ENCODE results near the gene CSHL1. TPM values are rescaled to one million over a fixed set of nuclear protein-coding genes. Genes with fewer than 3 reads are reported as not detected.
"Not testable (repeated sequence)": the region's sequence is repeated elsewhere in the genome, so short reads cannot be mapped to it uniquely, and the experiment has no call there.

CSHL1 gene
- polyA plus RNA-seq, 3 donors, result not detected

DNA sequence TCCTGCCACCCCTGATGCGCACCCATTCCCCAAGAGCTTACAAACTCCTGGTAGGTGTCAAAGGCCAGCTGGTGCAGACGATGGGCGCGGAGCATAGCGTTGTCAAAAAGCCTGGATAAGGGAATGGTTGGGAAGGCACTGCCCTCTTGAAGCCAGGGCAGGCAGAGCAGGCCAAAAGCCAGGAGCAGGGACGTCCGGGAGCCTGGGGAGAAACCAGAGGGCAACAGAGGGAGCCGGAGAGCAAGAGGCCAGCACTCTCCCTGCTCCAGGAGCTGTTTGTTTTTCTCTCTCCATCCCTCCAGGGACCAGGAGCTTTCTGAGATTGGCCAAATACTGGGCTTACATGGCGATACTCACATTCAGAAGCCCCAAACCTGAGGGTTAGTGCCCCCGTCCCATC, 7.2 kb upstream of the CSHL1 start:
- Histone ChIP-seq H3K27ac (ENCODE audit: low read depth in 1 of 2, low read length in 2 of 2) (no peak overlapping the region), H3K9ac (ENCODE audit: insufficient read depth, low read length, poor library complexity, severe bottlenecking) (no peak overlapping the region), H3K79me2 (ENCODE audit: insufficient read depth, low read length) (no peaks in the 10 kb centered on the region), H3K4me3 (replicated peaks in 1 of 3; ENCODE audit: low read depth in 2 of 3, low read length in 3 of 3) (no peak overlapping the region), H3K27me3 (ENCODE audit: control insufficient read depth in 2 of 2, insufficient read depth in 2 of 2, low read length in 2 of 2) (no peaks in the 10 kb centered on the region), H4K20me1 (ENCODE audit: insufficient read depth, low read length) (no peaks in the 10 kb centered on the region), H2AFZ (ENCODE audit: insufficient read depth, low read depth, low read length, poor library complexity, severe bottlenecking) (no peak overlapping the region), H3K4me1 (ENCODE audit: control insufficient read depth in 1 of 2, insufficient read depth in 2 of 2, low read length in 2 of 2) (peaks cover 0 to 5% of the 10 kb centered on the region in 2 donors), H3K4me2 (replicated peaks; ENCODE audit: extremely low read depth, low read length, poor library complexity, severe bottlenecking) (no peak overlapping the region), H3K9me3 (replicated peaks in 1 of 2; ENCODE audit: control insufficient read depth in 1 of 2, insufficient read depth in 1 of 2, low read length in 2 of 2) (no peaks in the 10 kb centered on the region), H3K36me3 (replicated peaks in 1 of 2; ENCODE audit: control insufficient read depth in 1 of 2, insufficient read depth in 2 of 2, low read length in 2 of 2) (no peaks in the 10 kb centered on the region)
- Mint-ChIP-seq H3K27me3 (ENCODE audit: low read depth in 3 of 3) (peaks cover 2 to 9% (median 4%) of the 10 kb centered on the region in 3 donors), H3K27ac (no peak overlapping the region), H3K36me3 (no peaks in the 10 kb centered on the region), H3K4me3 (no peak overlapping the region), H3K9me3 (no peaks in the 10 kb centered on the region), H3K4me1 (peaks cover 24% of the 10 kb centered on the region)
- intact Hi-C loops (cut with micrococcal nuclease), result loop anchor here (2.0 to 10.0 kb wide), 5 partner anchors 28 to 214 kb away; partner anchors contain the start of genes ERN1 (in 1 of the 2) and ICAM2 (in 1 of the 2)
- TF ChIP-seq, protein P1, sequence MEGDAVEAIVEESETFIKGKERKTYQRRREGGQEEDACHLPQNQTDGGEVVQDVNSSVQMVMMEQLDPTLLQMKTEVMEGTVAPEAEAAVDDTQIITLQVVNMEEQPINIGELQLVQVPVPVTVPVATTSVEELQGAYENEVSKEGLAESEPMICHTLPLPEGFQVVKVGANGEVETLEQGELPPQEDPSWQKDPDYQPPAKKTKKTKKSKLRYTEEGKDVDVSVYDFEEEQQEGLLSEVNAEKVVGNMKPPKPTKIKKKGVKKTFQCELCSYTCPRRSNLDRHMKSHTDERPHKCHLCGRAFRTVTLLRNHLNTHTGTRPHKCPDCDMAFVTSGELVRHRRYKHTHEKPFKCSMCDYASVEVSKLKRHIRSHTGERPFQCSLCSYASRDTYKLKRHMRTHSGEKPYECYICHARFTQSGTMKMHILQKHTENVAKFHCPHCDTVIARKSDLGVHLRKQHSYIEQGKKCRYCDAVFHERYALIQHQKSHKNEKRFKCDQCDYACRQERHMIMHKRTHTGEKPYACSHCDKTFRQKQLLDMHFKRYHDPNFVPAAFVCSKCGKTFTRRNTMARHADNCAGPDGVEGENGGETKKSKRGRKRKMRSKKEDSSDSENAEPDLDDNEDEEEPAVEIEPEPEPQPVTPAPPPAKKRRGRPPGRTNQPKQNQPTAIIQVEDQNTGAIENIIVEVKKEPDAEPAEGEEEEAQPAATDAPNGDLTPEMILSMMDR (IDR thresholded peaks at IDR 0.05), result no peak
- 97% methylated on average over 5 of the region's 10 CpGs for WGBS (ENCODE audit: insufficient coverage)
- no peak for DNase-seq

- WGBS (ENCODE audit: insufficient coverage), result 95% methylated on average over 12 of the region's 13 CpGs
- Histone ChIP-seq H3K4me3 (replicated peaks in 1 of 3; ENCODE audit: low read depth in 2 of 3, low read length in 3 of 3) (no peak overlapping the region), H3K27ac (ENCODE audit: low read depth in 1 of 2, low read length in 2 of 2) (no peak overlapping the region), H3K79me2 (ENCODE audit: insufficient read depth, low read length) (no peaks in the 10 kb centered on the region), H3K9me3 (replicated peaks in 1 of 2; ENCODE audit: control insufficient read depth in 1 of 2, insufficient read depth in 1 of 2, low read length in 2 of 2) (no peaks in the 10 kb centered on the region), H2AFZ (ENCODE audit: insufficient read depth, low read depth, low read length, poor library complexity, severe bottlenecking) (no peak overlapping the region), H3K27me3 (ENCODE audit: control insufficient read depth in 2 of 2, insufficient read depth in 2 of 2, low read length in 2 of 2) (no peaks in the 10 kb centered on the region), H3K4me2 (replicated peaks; ENCODE audit: extremely low read depth, low read length, poor library complexity, severe bottlenecking) (no peak overlapping the region), H3K36me3 (replicated peaks in 1 of 2; ENCODE audit: control insufficient read depth in 1 of 2, insufficient read depth in 2 of 2, low read length in 2 of 2) (no peaks in the 10 kb centered on the region), H3K9ac (ENCODE audit: insufficient read depth, low read length, poor library complexity, severe bottlenecking) (no peak overlapping the region), H3K4me1 (ENCODE audit: control insufficient read depth in 1 of 2, insufficient read depth in 2 of 2, low read length in 2 of 2) (peaks cover 0 to 5% of the 10 kb centered on the region in 2 donors), H4K20me1 (ENCODE audit: insufficient read depth, low read length) (no peaks in the 10 kb centered on the region)
- H3K4me1 Mint-ChIP-seq, result peaks cover 22% of the 10 kb centered on the region
- peaks cover 2 to 9% (median 4%) of the 10 kb centered on the region in 3 donors for H3K27me3 Mint-ChIP-seq (ENCODE audit: low read depth in 3 of 3)
- H3K27ac Mint-ChIP-seq, result no peak overlapping the region
- TF ChIP-seq, protein P1 (IDR thresholded peaks at IDR 0.05), result no peak
- H3K9me3 Mint-ChIP-seq, result no peaks in the 10 kb centered on the region
- no peak for DNase-seq
- no peaks in the 10 kb centered on the region for H3K36me3 Mint-ChIP-seq
- no peak overlapping the region for H3K4me3 Mint-ChIP-seq
- intact Hi-C loops (cut with micrococcal nuclease), result loop anchor here (2.0 to 10.0 kb wide), 5 partner anchors 29 to 215 kb away; partner anchors contain the start of genes ERN1 (in 1 of the 2) and ICAM2 (in 1 of the 2)
Measured at GRCh38 chr17:63917646-63918045, 6.6 kb upstream of the CSHL1 start.

- H3K27me3 Mint-ChIP-seq (ENCODE audit: low read depth in 3 of 3), result peaks cover 2 to 11% (median 4%) of the 10 kb centered on the region in 3 donors
- H3K36me3 Mint-ChIP-seq; H3K9ac ChIP-seq (ENCODE audit: insufficient read depth, low read length, poor library complexity, severe bottlenecking); H3K27me3 ChIP-seq (ENCODE audit: control insufficient read depth in 2 of 2, insufficient read depth in 2 of 2, low read length in 2 of 2); H3K4me3 Mint-ChIP-seq; H4K20me1 ChIP-seq (ENCODE audit: insufficient read depth, low read length); H2AFZ ChIP-seq (ENCODE audit: insufficient read depth, low read depth, low read length, poor library complexity, severe bottlenecking); H3K9me3 ChIP-seq (replicated peaks in 1 of 2; ENCODE audit: control insufficient read depth in 1 of 2, insufficient read depth in 1 of 2, low read length in 2 of 2); H3K4me3 ChIP-seq (replicated peaks in 1 of 3; ENCODE audit: low read depth in 2 of 3, low read length in 3 of 3); H3K27ac ChIP-seq (ENCODE audit: low read depth in 1 of 2, low read length in 2 of 2); H3K79me2 ChIP-seq (ENCODE audit: insufficient read depth, low read length); DNase-seq; H3K4me2 ChIP-seq (replicated peaks; ENCODE audit: extremely low read depth, low read length, poor library complexity, severe bottlenecking); H3K27ac Mint-ChIP-seq; H3K36me3 ChIP-seq (replicated peaks in 1 of 2; ENCODE audit: control insufficient read depth in 1 of 2, insufficient read depth in 2 of 2, low read length in 2 of 2); H3K4me1 ChIP-seq (ENCODE audit: control insufficient read depth in 1 of 2, insufficient read depth in 2 of 2, low read length in 2 of 2); H3K9me3 Mint-ChIP-seq: not testable (repeated sequence)
- WGBS (ENCODE audit: insufficient coverage), result no CpG with 5 or more reads among the region's 11 CpGs
- intact Hi-C loops (cut with micrococcal nuclease), result loop anchor here (5.0 to 10.0 kb wide), 3 partner anchors 108 to 215 kb away; partner anchors contain the start of genes ERN1 (in 1 of the 2) and ICAM2 (in 1 of the 2)
- H3K4me1 Mint-ChIP-seq, result peaks cover 17% of the 10 kb centered on the region
Measured at GRCh38 chr17:63917206-63917605, 6.1 kb upstream of the CSHL1 start.

All from CD14-positive monocyte (primary cell).